B cell (primary cell): ENCODE results near the gene ANKS1B. TPM values are rescaled to one million over a fixed set of nuclear protein-coding genes. Genes with fewer than 3 reads are reported as not detected.

ENCODE experiments used
- ATAC-seq: fragments of 200-7000 bp; cut with Tn5 transposase; one replicate; pipeline ENCODE4 v1.10.0; 2021; ENCODE audit warnings: low read depth, mild to moderate bottlenecking, moderate number of reproducible peaks, moderate library complexity
- CTCF ChIA-PET: fragments of 350-600 bp; sonication (Branson Sonifier 250); formaldehyde crosslinking; loops from one replicate; lab custom pipeline; 2021; ENCODE audit warnings: antibody characterized with exemption, inconsistent platforms; lab: Charles Lee
- POLR2A ChIA-PET: fragments of 350-600 bp; sonication (Branson Sonifier 250); formaldehyde crosslinking; loops from one replicate; lab custom pipeline; 2021; ENCODE audit warnings: antibody characterized with exemption; lab: Charles Lee
- DNase-seq: peaks from one replicate; pipeline ENCODE4 v3.0.0; 2013
- H2AFZ ChIP-seq: 2 replicates; pipeline ENCODE4 v1.6.1; 2012; ENCODE audit warnings: mild to moderate bottlenecking, low read depth, low read length; ENCODE audit not compliant: insufficient read depth, poor library complexity, severe bottlenecking
- H3K27ac ChIP-seq, 2 donors: 1 replicate in 1 of 2; 2 replicates in 1 of 2; pipeline ENCODE4 v1.5.1; 2012 to 2013; ENCODE audit warnings: low read length in 2 of 2, mild to moderate bottlenecking in 2 of 2, moderate library complexity in 1 of 2
- H3K27me3 ChIP-seq, 4 experiments: fragments of 200-600 bp in 1 of 4; sonication (generic) in 1 of 4; replicated peaks in 1 of 4; 1 replicate in 2 of 4; 2 replicates in 2 of 4; pipeline versions ENCODE4 v1.6.1 to v1.7.0; 2013 to 2016; ENCODE audit warnings: low read length in 3 of 4, mild to moderate bottlenecking in 2 of 4, mixed read lengths in 1 of 4, moderate library complexity in 1 of 4; ENCODE audit not compliant: insufficient read depth in 4 of 4, control insufficient read depth in 3 of 4; ENCODE audit errors: control extremely low read depth in 1 of 4
- H3K36me3 ChIP-seq, 2 experiments: replicated peaks in 1 of 2; 1 replicate in 1 of 2; 2 replicates in 1 of 2; pipeline versions ENCODE4 v1.6.1 to v1.7.1; 2013; ENCODE audit warnings: low read length in 1 of 2; ENCODE audit not compliant: insufficient read depth in 2 of 2, control insufficient read depth in 1 of 2; ENCODE audit errors: control extremely low read depth in 1 of 2, extremely low read depth in 1 of 2
- H3K4me1 ChIP-seq, 2 donors: fragments of 200-600 bp in 1 of 2; sonication (generic) in 1 of 2; 1 replicate in 1 of 2; 2 replicates in 1 of 2; pipeline versions ENCODE4 v1.5.1 to v1.6.1; 2013 to 2017; ENCODE audit warnings: low read length in 2 of 2; ENCODE audit not compliant: control insufficient read depth in 2 of 2, insufficient read depth in 2 of 2
- H3K4me2 ChIP-seq: replicated peaks from 2 replicates; pipeline ENCODE3; 2012; ENCODE audit warnings: mild to moderate bottlenecking, low read depth, low read length; ENCODE audit not compliant: poor library complexity, severe bottlenecking
- H3K4me3 ChIP-seq, 5 experiments: fragments of 200-600 bp in 1 of 5; sonication (generic) in 1 of 5; 1 replicate in 3 of 5; 2 replicates in 2 of 5; pipeline versions ENCODE4 v1.5.1 to v1.7.0; 2011 to 2016; ENCODE audit warnings: low read length in 4 of 5, mild to moderate bottlenecking in 4 of 5, low read depth in 2 of 5, control low read depth in 1 of 5, moderate library complexity in 1 of 5; ENCODE audit not compliant: insufficient read depth in 1 of 5; ENCODE audit errors: control extremely low read depth in 1 of 5, extremely low read depth in 1 of 5
- H3K79me2 ChIP-seq: fragments of 200-600 bp; sonication (generic); one replicate; pipeline ENCODE4 v1.6.0; 2016; ENCODE audit warnings: low read length; ENCODE audit not compliant: control insufficient read depth, insufficient read depth
- H3K9ac ChIP-seq: fragments of 200-600 bp; sonication (generic); 2 replicates; pipeline ENCODE4 v1.6.1; 2017; ENCODE audit warnings: mild to moderate bottlenecking, low read length, moderate library complexity
- H3K9me3 ChIP-seq, 3 donors: one replicate each; pipeline versions ENCODE4 v1.6.1 to v1.7.1; 2013; ENCODE audit warnings: low read length in 2 of 3; ENCODE audit not compliant: control insufficient read depth in 2 of 3, insufficient read depth in 1 of 3; ENCODE audit errors: control extremely low read depth in 1 of 3
- H4K20me1 ChIP-seq: 2 replicates; pipeline ENCODE4 v1.6.0; 2012; ENCODE audit warnings: mild to moderate bottlenecking, low read length; ENCODE audit not compliant: insufficient read depth, control insufficient read depth, poor library complexity, severe bottlenecking
- H3K27ac Mint-ChIP-seq: one replicate; pipeline ENCODE4 v1.8.0; 2021; ENCODE audit warnings: mixed read lengths
- H3K27me3 Mint-ChIP-seq: one replicate; pipeline ENCODE4 v1.8.0; 2021; ENCODE audit warnings: mixed read lengths
- H3K4me1 Mint-ChIP-seq: one replicate; pipeline ENCODE4 v1.8.0; 2021; ENCODE audit warnings: mixed read lengths
- H3K4me3 Mint-ChIP-seq: one replicate; pipeline ENCODE4 v1.8.0; 2021; ENCODE audit warnings: mixed read lengths
- H3K9me3 Mint-ChIP-seq: one replicate; pipeline ENCODE4 v1.8.0; 2022; ENCODE audit warnings: mixed read lengths; ENCODE audit not compliant: insufficient read depth
- EZH2 ChIP-seq: IDR thresholded peaks from 2 replicates; pipeline ENCODE4 v1.6.1; 2012; ENCODE audit warnings: borderline replicate concordance, low read depth, mild to moderate bottlenecking, moderate library complexity, low read length; ENCODE audit not compliant: insufficient read depth, poor library complexity, severe bottlenecking
- WGBS: methylation state at CpG from one replicate; pipeline ENCODE4 v1.1.5; 2013; ENCODE audit warnings: missing lambda C conversion rate; ENCODE audit not compliant: insufficient coverage; 5-methylcytosine and 5-hydroxymethylcytosine counted together
- intact Hi-C: fragments of 100-400 bp; cut with micrococcal nuclease; formaldehyde crosslinking; loops from one replicate; pipeline ENCODE4 v1.10.0; 2022
- polyA plus RNA-seq: library from polyadenylated mRNA; depleted of rRNA; stranded (reverse); fragments of >200 nt; gene quantifications from 2 replicates; pipeline ENCODE4 v1.2.3, GENCODE V29; 2012
- total RNA-seq, 2 donors: library from RNA; stranded (reverse); fragments of 120-200 nt in 1 of 2; gene quantifications; 1 replicate in 1 of 2; 2 replicates in 1 of 2; pipeline versions ENCODE4 v1.2.3 to v1.2.4, GENCODE V29; 2013 to 2022
- TF ChIP-seq, protein P1 (sequence below): fragments of 200-600 bp; IDR thresholded peaks from one replicate; pipeline ENCODE4 v1.8.0; 2022; ENCODE audit warnings: antibody characterized with exemption, mild to moderate bottlenecking

ANKS1B gene
- total and polyA plus RNA-seq, 2 donors (not counting 1 experiment from before 2014, with no cell fraction given): not detected

GRCh38 chr12:98769068-98769467, 1215.7 kb downstream of the ANKS1B start:
- Mint-ChIP-seq H3K4me1 (no peaks in the 10 kb centered on the region), H3K4me3 (no peak overlapping the region), H3K27me3 (peaks cover 9% of the 10 kb centered on the region), H3K27ac (no peak overlapping the region), H3K9me3 (no peaks in the 10 kb centered on the region)
- no peak overlapping the region for H3K9ac ChIP-seq
- H3K4me1 ChIP-seq: no peaks in the 10 kb centered on the region
- CTCF ChIA-PET: no interaction called here
- no peaks in the 10 kb centered on the region for H3K9me3 ChIP-seq
- no peaks in the 10 kb centered on the region for H4K20me1 ChIP-seq
- POLR2A ChIA-PET: no interaction called here
- no peak overlapping the region for H3K4me2 ChIP-seq
- ATAC-seq: no peak
- no peak for DNase-seq
- H3K27ac ChIP-seq: no peak overlapping the region
- intact Hi-C loops: no loop called here
- no peaks in the 10 kb centered on the region for H3K36me3 ChIP-seq
- no peaks in the 10 kb centered on the region for H3K79me2 ChIP-seq
- no peak overlapping the region for H3K4me3 ChIP-seq
- no peak overlapping the region for H2AFZ ChIP-seq
- no peak for TF ChIP-seq EZH2
- TF ChIP-seq, protein P1, sequence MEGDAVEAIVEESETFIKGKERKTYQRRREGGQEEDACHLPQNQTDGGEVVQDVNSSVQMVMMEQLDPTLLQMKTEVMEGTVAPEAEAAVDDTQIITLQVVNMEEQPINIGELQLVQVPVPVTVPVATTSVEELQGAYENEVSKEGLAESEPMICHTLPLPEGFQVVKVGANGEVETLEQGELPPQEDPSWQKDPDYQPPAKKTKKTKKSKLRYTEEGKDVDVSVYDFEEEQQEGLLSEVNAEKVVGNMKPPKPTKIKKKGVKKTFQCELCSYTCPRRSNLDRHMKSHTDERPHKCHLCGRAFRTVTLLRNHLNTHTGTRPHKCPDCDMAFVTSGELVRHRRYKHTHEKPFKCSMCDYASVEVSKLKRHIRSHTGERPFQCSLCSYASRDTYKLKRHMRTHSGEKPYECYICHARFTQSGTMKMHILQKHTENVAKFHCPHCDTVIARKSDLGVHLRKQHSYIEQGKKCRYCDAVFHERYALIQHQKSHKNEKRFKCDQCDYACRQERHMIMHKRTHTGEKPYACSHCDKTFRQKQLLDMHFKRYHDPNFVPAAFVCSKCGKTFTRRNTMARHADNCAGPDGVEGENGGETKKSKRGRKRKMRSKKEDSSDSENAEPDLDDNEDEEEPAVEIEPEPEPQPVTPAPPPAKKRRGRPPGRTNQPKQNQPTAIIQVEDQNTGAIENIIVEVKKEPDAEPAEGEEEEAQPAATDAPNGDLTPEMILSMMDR: no peak
- H3K27me3 ChIP-seq: no peaks in the 10 kb centered on the region

- H3K9me3 Mint-ChIP-seq: no peaks in the 10 kb centered on the region
- CTCF ChIA-PET: no interaction called here
These were observed 1217.5 kb downstream of the ANKS1B start for GRCh38 chr12:98767248-98767647.

More at GRCh38 chr12:98767248-98767647, 1217.5 kb downstream of the ANKS1B start:
- Histone ChIP-seq H3K4me2 (no peak overlapping the region), H3K9me3 (no peaks in the 10 kb centered on the region), H3K9ac (no peak overlapping the region), H3K36me3 (no peaks in the 10 kb centered on the region), H3K79me2 (no peaks in the 10 kb centered on the region), H4K20me1 (no peaks in the 10 kb centered on the region), H3K27me3 (peaks cover 0 to 3% (median 0%) of the 10 kb centered on the region in 4 experiments), H3K27ac (no peak overlapping the region), H3K4me3 (no peak overlapping the region), H3K4me1 (no peaks in the 10 kb centered on the region), H2AFZ (no peak overlapping the region)
- WGBS: 71% methylated on average over 1 of the region's 9 CpGs
- H3K4me3 Mint-ChIP-seq: no peak overlapping the region
- no peaks in the 10 kb centered on the region for H3K4me1 Mint-ChIP-seq
- DNase-seq (no peak), ATAC-seq (no peak)
- H3K27me3 Mint-ChIP-seq: peaks cover 6% of the 10 kb centered on the region
- TF ChIP-seq, protein P1: no peak
- no peak for TF ChIP-seq EZH2
- no peak overlapping the region for H3K27ac Mint-ChIP-seq
- intact Hi-C loops: no loop called here
- POLR2A ChIA-PET: no interaction called here
